Upper lobe of left lung (tissue), 6 donors: ENCODE data around the gene OSBPL10. TPM values are rescaled to one million over a fixed set of nuclear protein-coding genes. Genes with fewer than 3 reads are reported as not detected.

Experiments used
- ATAC-seq, 2 donors: fragments of 200-7000 bp; cut with Tn5 transposase; one replicate each; pipeline ENCODE4 v1.9.1; 2022; ENCODE audit warnings: mild to moderate bottlenecking in 2 of 2, moderate library complexity in 2 of 2; ENCODE audit not compliant: low FRiP score in 2 of 2
- DNase-seq, 2 donors: peaks; one replicate each; pipeline ENCODE4 v3.0.0-alpha.2; 2019 to 2020
- H3K27ac ChIP-seq, 4 donors: fragments of 200-600 bp; sonication (generic); one replicate each; pipeline ENCODE4 v1.5.1; 2016 to 2019
- H3K27me3 ChIP-seq, 4 donors: fragments of 200-600 bp; sonication (generic); one replicate each; pipeline ENCODE4 v1.5.1; 2017 to 2019
- H3K36me3 ChIP-seq, 4 donors: fragments of 200-600 bp; sonication (generic); one replicate each; pipeline ENCODE4 v1.5.1; 2016 to 2019
- H3K4me1 ChIP-seq, 4 donors: fragments of 200-600 bp; sonication (generic); one replicate each; pipeline ENCODE4 v1.5.1; 2018 to 2019
- H3K4me3 ChIP-seq, 4 donors: fragments of 200-600 bp; sonication (generic); one replicate each; pipeline ENCODE4 v1.5.1; 2017 to 2019; ENCODE audit warnings: mild to moderate bottlenecking in 2 of 4, moderate library complexity in 1 of 4
- H3K9me3 ChIP-seq, 4 donors: fragments of 200-600 bp; sonication (generic); one replicate each; pipeline ENCODE4 v1.5.1; 2018 to 2019
- EP300 ChIP-seq, 4 donors: sonication (generic); formaldehyde crosslinking; IDR thresholded peaks; one replicate each; pipeline ENCODE4 v1.5.1; 2017; ENCODE audit warnings: antibody characterized with exemption in 4 of 4, control low read depth in 2 of 4
- POLR2A ChIP-seq, 4 donors: fragments of 450-650 bp; IDR thresholded peaks; one replicate each; pipeline ENCODE4 v1.5.1; 2016 to 2017; ENCODE audit warnings: antibody characterized with exemption in 4 of 4, mild to moderate bottlenecking in 2 of 4
- POLR2AphosphoS5 ChIP-seq, 2 donors: sonication (generic); formaldehyde crosslinking; IDR thresholded peaks; one replicate each; pipeline ENCODE4 v1.5.1; 2017; ENCODE audit warnings: antibody characterized with exemption in 2 of 2
- WGBS, 2 donors: methylation state at CpG; one replicate each; pipeline ENCODE4 v1.1.5; 2017 to 2018; 5-methylcytosine and 5-hydroxymethylcytosine counted together
- total RNA-seq, 6 donors: library from RNA; depleted of rRNA in 4 of 6; stranded (reverse); fragments of >200 nt in 4 of 6; gene quantifications; one replicate each; pipeline versions ENCODE4 v1.1.0 to v1.2.1, GENCODE V29; 2016 to 2021
- TF ChIP-seq, protein P1 (sequence below), 6 experiments: fragments of 450-650 bp in 4 of 6; fragments of 200-600 bp in 2 of 6; sonication (generic) in 2 of 6; IDR thresholded peaks; one replicate each; pipeline ENCODE4 v1.5.1; 2016 to 2019; ENCODE audit warnings: antibody characterized with exemption in 6 of 6
- donor health status: DM: no; HTN: no; CAD: no; lungs with moderate emphysema.
- donor health status: DM: no; HTN: yes; CAD: no; lungs with severe emphysema.

OSBPL10 gene
- total RNA-seq, 6 donors from 2014 or later, result 13.6 to 73.9 (median 24.4) TPM

- no peak overlapping the region for H3K4me3 ChIP-seq
- H3K27ac ChIP-seq, result no peak overlapping the region
- no peaks in the 10 kb centered on the region for H3K36me3 ChIP-seq
- H3K27me3 ChIP-seq, result no peaks in the 10 kb centered on the region
- ATAC-seq (no peak), DNase-seq (no peak)
- TF ChIP-seq POLR2AphosphoS5 (IDR thresholded peaks at IDR 0.05) (no peak), POLR2A (IDR thresholded peaks at IDR 0.05) (no peak), EP300 (IDR thresholded peaks at IDR 0.05) (no peak)
- TF ChIP-seq, protein P1, sequence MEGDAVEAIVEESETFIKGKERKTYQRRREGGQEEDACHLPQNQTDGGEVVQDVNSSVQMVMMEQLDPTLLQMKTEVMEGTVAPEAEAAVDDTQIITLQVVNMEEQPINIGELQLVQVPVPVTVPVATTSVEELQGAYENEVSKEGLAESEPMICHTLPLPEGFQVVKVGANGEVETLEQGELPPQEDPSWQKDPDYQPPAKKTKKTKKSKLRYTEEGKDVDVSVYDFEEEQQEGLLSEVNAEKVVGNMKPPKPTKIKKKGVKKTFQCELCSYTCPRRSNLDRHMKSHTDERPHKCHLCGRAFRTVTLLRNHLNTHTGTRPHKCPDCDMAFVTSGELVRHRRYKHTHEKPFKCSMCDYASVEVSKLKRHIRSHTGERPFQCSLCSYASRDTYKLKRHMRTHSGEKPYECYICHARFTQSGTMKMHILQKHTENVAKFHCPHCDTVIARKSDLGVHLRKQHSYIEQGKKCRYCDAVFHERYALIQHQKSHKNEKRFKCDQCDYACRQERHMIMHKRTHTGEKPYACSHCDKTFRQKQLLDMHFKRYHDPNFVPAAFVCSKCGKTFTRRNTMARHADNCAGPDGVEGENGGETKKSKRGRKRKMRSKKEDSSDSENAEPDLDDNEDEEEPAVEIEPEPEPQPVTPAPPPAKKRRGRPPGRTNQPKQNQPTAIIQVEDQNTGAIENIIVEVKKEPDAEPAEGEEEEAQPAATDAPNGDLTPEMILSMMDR (IDR thresholded peaks at IDR 0.05), result no peak
- H3K9me3 ChIP-seq, result no peaks in the 10 kb centered on the region
- H3K4me1 ChIP-seq, result peaks cover 0 to 4% (median 0%) of the 10 kb centered on the region in 4 donors
- 79 to 88% methylated on average over 5 of the region's 5 CpGs for WGBS, 2 donors
Observed at GRCh38 chr3:31758322-31758965, 222.6 kb downstream of the OSBPL10 start.

DNA sequence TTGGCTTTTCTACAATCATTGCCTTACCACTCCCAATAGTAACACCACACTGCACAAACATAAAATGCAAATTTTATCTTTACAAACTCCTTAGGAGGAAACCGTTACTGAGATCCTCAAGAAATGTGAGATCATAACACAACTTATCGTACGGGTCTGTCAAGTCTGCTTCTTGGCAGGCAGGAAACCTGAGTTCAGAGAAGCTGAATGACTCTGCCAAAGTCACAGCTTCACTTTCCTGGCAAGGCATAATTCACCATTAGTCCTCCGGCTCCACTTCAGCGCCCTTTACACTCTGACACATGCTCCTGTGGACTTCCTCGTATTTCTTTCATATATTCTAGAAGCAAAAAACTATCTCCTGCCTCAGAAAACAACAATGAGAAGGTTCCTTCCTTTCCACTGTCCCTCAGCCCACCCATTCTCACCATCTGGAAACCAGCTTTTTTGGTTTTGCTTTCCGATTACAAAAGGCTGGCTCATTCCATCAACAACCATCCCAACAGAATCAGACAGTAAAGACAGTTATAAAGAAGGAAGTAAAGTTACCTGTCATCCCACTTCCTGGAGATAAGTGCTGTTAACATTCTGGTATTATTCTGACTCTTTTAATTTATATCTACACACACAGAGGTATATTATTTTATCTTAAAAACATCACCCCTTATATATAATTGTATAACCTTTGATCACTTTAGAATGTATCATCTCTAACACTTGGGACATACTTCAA lies 225.0 kb downstream of the OSBPL10 start:
- H3K4me1 ChIP-seq, result peaks cover 0 to 4% (median 0%) of the 10 kb centered on the region in 4 donors
- no peak for ATAC-seq
- H3K4me3 ChIP-seq, result no peak overlapping the region
- no peak overlapping the region for H3K27ac ChIP-seq
- H3K27me3 ChIP-seq, result no peaks in the 10 kb centered on the region
- no peak for DNase-seq
- no peaks in the 10 kb centered on the region for H3K9me3 ChIP-seq
- H3K36me3 ChIP-seq, result no peaks in the 10 kb centered on the region
- TF ChIP-seq, protein P1 (IDR thresholded peaks at IDR 0.05), result no peak
- TF ChIP-seq POLR2AphosphoS5 (IDR thresholded peaks at IDR 0.05), result no peak
- TF ChIP-seq EP300 (IDR thresholded peaks at IDR 0.05), result no peak
- WGBS, 2 donors, result 37 to 39% methylated on average over 7 of the region's 7 CpGs

GRCh38 chr3:31754575-31755278 lies 226.3 kb downstream of the OSBPL10 start:
- ATAC-seq (no peak), DNase-seq (no peak)
- no peaks in the 10 kb centered on the region for H3K36me3 ChIP-seq
- H3K27ac ChIP-seq, result no peak overlapping the region
- TF ChIP-seq, protein P1 (IDR thresholded peaks at IDR 0.05), result no peak
- no peak for TF ChIP-seq EP300 (IDR thresholded peaks at IDR 0.05)
- TF ChIP-seq POLR2AphosphoS5 (IDR thresholded peaks at IDR 0.05), result no peak
- no peak for TF ChIP-seq POLR2A (IDR thresholded peaks at IDR 0.05)
- no peaks in the 10 kb centered on the region for H3K9me3 ChIP-seq
- peaks cover 0 to 4% (median 0%) of the 10 kb centered on the region in 4 donors for H3K4me1 ChIP-seq
- 61% methylated on average over 6 of the region's 6 CpGs for WGBS, 2 donors
- no peaks in the 10 kb centered on the region for H3K27me3 ChIP-seq
- no peak overlapping the region for H3K4me3 ChIP-seq

DNA sequence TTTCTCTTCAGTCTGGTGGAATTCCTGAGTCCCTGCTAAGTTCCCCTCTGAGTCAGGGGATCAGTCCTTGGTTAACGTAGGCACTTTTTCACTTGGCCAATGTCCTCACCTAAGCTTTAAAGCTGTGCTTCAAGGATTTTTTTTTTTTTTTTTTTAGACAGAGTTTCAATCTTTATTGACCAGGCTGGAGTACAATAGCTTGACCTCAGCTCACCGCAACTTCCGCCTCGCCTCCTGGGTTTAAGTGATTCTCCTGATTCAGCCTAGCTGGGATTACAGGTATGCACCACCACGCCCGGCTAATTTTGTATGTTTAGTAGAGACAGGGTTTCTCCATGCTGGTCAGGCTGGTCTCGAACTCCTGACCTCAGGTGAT lies 228.0 kb downstream of the OSBPL10 start:
- 98 to 99% methylated on average over 7 of the region's 7 CpGs for WGBS, 2 donors
- TF ChIP-seq EP300 (IDR thresholded peaks at IDR 0.05) (no peak), POLR2A (IDR thresholded peaks at IDR 0.05) (no peak), POLR2AphosphoS5 (IDR thresholded peaks at IDR 0.05) (no peak)
- TF ChIP-seq, protein P1 (IDR thresholded peaks at IDR 0.05), result no peak
- no peak overlapping the region for H3K4me3 ChIP-seq
- no peaks in the 10 kb centered on the region for H3K36me3 ChIP-seq
- peaks cover 0 to 4% (median 0%) of the 10 kb centered on the region in 4 donors for H3K4me1 ChIP-seq
- H3K9me3 ChIP-seq, result no peaks in the 10 kb centered on the region
- DNase-seq (no peak), ATAC-seq (no peak)
- no peaks in the 10 kb centered on the region for H3K27me3 ChIP-seq
- H3K27ac ChIP-seq, result no peak overlapping the region
